ENCODE results near the gene ZKSCAN7.
"Not testable (repeated sequence)": the region's sequence is repeated elsewhere in the genome, so short reads cannot be mapped to it uniquely, and the experiment has no call there.

- not testable (repeated sequence) for TF ChIP-seq CTCF, POLR2A, POLR2AphosphoS5, EP300 (IDR thresholded peaks at IDR 0.05)
These were observed 22.5 kb downstream of the ZKSCAN7 start for GRCh38 chr3:44577354-44577952.
